Gastroesophageal sphincter (tissue), 3 donors: ENCODE results near the gene MYCL.

Experiments used
- EP300 ChIP-seq: sonication (generic); formaldehyde crosslinking; IDR thresholded peaks from one replicate; pipeline ENCODE4 v1.6.1; 2017; ENCODE audit warnings: antibody characterized with exemption, mild to moderate bottlenecking
- POLR2A ChIP-seq, 2 donors: fragments of 450-650 bp; IDR thresholded peaks; one replicate each; pipeline ENCODE4 v1.6.1; 2017; ENCODE audit warnings: antibody characterized with exemption in 2 of 2, mild to moderate bottlenecking in 2 of 2, moderate library complexity in 1 of 2
- POLR2AphosphoS5 ChIP-seq: sonication (generic); formaldehyde crosslinking; IDR thresholded peaks from one replicate; pipeline ENCODE4 v1.6.1; 2017; ENCODE audit warnings: antibody characterized with exemption
- TF ChIP-seq, protein P1 (sequence below), 4 experiments: fragments of 200-600 bp in 2 of 4; fragments of 450-650 bp in 2 of 4; sonication (generic) in 1 of 4; IDR thresholded peaks; one replicate each; pipeline ENCODE4 v1.5.1; 2017 to 2019; ENCODE audit warnings: antibody characterized with exemption in 4 of 4, mild to moderate bottlenecking in 2 of 4, moderate library complexity in 2 of 4

DNA sequence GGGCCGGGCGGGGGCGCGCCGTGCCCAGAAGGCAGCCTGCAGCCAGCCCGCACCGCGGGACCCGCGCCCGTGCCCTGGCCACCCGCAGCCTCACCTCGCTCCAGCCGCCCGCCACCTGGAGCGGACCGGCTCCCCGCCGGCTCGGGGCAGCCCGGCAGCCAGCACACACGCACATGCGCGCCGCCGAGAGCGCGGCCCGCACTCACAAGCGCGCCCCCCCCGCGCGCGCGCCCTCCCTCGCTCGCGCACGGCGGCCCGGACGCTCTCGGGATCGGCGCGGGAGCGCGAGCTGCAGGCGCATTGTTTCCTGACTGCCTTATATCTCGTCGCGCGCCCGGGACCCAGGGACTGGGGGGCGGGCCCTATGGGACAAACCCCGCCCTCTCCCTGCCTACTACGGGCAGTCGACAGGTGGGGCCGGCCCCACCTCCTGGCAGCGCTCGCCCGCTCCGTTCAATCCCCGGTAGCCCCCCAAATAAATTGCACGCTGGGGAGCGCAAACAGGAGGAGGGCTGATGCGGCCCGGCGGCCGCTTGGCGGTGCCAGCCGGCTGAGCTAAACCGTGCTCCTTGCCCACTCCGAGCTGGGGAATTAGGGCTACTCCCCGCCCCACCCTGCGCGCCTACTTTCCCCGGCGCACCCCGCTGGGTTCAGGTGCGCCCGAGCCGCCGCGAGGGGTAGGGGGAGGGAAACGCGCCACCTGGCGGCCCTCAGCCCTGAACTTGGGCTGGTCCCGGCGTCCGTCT is at the start of gene MYCL:
- TF ChIP-seq, protein P1, sequence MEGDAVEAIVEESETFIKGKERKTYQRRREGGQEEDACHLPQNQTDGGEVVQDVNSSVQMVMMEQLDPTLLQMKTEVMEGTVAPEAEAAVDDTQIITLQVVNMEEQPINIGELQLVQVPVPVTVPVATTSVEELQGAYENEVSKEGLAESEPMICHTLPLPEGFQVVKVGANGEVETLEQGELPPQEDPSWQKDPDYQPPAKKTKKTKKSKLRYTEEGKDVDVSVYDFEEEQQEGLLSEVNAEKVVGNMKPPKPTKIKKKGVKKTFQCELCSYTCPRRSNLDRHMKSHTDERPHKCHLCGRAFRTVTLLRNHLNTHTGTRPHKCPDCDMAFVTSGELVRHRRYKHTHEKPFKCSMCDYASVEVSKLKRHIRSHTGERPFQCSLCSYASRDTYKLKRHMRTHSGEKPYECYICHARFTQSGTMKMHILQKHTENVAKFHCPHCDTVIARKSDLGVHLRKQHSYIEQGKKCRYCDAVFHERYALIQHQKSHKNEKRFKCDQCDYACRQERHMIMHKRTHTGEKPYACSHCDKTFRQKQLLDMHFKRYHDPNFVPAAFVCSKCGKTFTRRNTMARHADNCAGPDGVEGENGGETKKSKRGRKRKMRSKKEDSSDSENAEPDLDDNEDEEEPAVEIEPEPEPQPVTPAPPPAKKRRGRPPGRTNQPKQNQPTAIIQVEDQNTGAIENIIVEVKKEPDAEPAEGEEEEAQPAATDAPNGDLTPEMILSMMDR (IDR thresholded peaks at IDR 0.05) = peak in 3 of 4 experiments; percentile 58 to 86 (median 65)
- TF ChIP-seq POLR2AphosphoS5 (no peak), POLR2A (IDR thresholded peaks at IDR 0.05) (no peak), EP300 (no peak)
